Activated naive CD8-positive, alpha-beta T cell treated with anti-CD3 and anti-CD28 coated beads, Interleukin-2, amount 50 U/mL, for 24 hours (primary cell): ENCODE measurements around the gene ABT1.
"Not testable (repeated sequence)": the region's sequence is repeated elsewhere in the genome, so short reads cannot be mapped to it uniquely, and the experiment has no call there.

ENCODE experiments used
- ATAC-seq: fragments of 150-1000 bp; cut with Tn5 transposase; one replicate; pipeline ENCODE4 v1.10.0; 2021
- DNase-seq: peaks from one replicate; pipeline ENCODE4 v3.0.0; 2021
- H3K27ac Mint-ChIP-seq: one replicate; pipeline ENCODE4 v1.8.0; 2021; ENCODE audit warnings: mild to moderate bottlenecking, mixed read lengths
- H3K27me3 Mint-ChIP-seq: one replicate; pipeline ENCODE4 v1.8.0; 2021; ENCODE audit warnings: mixed read lengths
- H3K36me3 Mint-ChIP-seq: one replicate; pipeline ENCODE4 v1.8.0; 2021; ENCODE audit warnings: low read depth, mixed read lengths
- H3K4me1 Mint-ChIP-seq: one replicate; pipeline ENCODE4 v1.8.0; 2021; ENCODE audit warnings: mixed read lengths
- H3K4me3 Mint-ChIP-seq: one replicate; pipeline ENCODE4 v1.8.0; 2021; ENCODE audit warnings: mild to moderate bottlenecking, moderate library complexity, mixed read lengths
- H3K9me3 Mint-ChIP-seq: one replicate; pipeline ENCODE4 v1.8.0; 2021; ENCODE audit warnings: mixed read lengths

The ABT1 gene

GRCh38 chr6:26596579-26597388 lies at the start of gene ABT1:
ABT1 (plus strand) TSS chr6:26596953; CDS start chr6:26596983, 30 bp downstream.
- ATAC-seq (peak; percentile 52), DNase-seq (peak; percentile 96)
- H3K27me3 Mint-ChIP-seq = peaks cover 23% of the 10 kb centered on the region
- peaks cover 27% of the 10 kb centered on the region for H3K36me3 Mint-ChIP-seq
- H3K27ac Mint-ChIP-seq = no peak within 1 kb of the TSS
- peaks cover 45% of the 10 kb centered on the region for H3K4me1 Mint-ChIP-seq
- no peaks in the 10 kb centered on the region for H3K9me3 Mint-ChIP-seq
- H3K4me3 Mint-ChIP-seq = no peak within 1 kb of the TSS

- H3K27me3 Mint-ChIP-seq, H3K9me3 Mint-ChIP-seq, ATAC-seq, DNase-seq, H3K27ac Mint-ChIP-seq, H3K4me3 Mint-ChIP-seq: not testable (repeated sequence)
- H3K36me3 Mint-ChIP-seq = peaks cover 32% of the 10 kb centered on the region
- H3K4me1 Mint-ChIP-seq = peaks cover 26% of the 10 kb centered on the region
These were observed 49.4 kb upstream of the ABT1 start for GRCh38 chr6:26547363-26547762.

- Mint-ChIP-seq H3K27ac (peak overlapping the region; percentile 89), H3K4me1 (peaks cover 21% of the 10 kb centered on the region), H3K9me3 (no peaks in the 10 kb centered on the region), H3K36me3 (peaks cover 13% of the 10 kb centered on the region), H3K27me3 (no peaks in the 10 kb centered on the region), H3K4me3 (no peak overlapping the region)
- DNase-seq = peak; percentile 72
- ATAC-seq = peak; percentile 31
These were observed 46.3 kb upstream of the ABT1 start for GRCh38 chr6:26550250-26550993.

- DNase-seq (no peak), ATAC-seq (no peak)
- H3K36me3 Mint-ChIP-seq = no peaks in the 10 kb centered on the region
- H3K4me3 Mint-ChIP-seq = no peak overlapping the region
- H3K27me3 Mint-ChIP-seq = peaks cover 2% of the 10 kb centered on the region
- H3K4me1 Mint-ChIP-seq = peaks cover 32% of the 10 kb centered on the region
- no peak overlapping the region for H3K27ac Mint-ChIP-seq
- H3K9me3 Mint-ChIP-seq = no peaks in the 10 kb centered on the region
These were observed 44.5 kb upstream of the ABT1 start for GRCh38 chr6:26552205-26552604.

GRCh38 chr6:26552640-26553188 lies 44.0 kb upstream of the ABT1 start:
- Mint-ChIP-seq H3K27ac (no peak overlapping the region), H3K27me3 (peaks cover 2% of the 10 kb centered on the region), H3K36me3 (no peaks in the 10 kb centered on the region), H3K4me1 (peaks cover 32% of the 10 kb centered on the region), H3K9me3 (no peaks in the 10 kb centered on the region), H3K4me3 (no peak overlapping the region)
- DNase-seq (no peak), ATAC-seq (no peak)

GRCh38 chr6:26553264-26553634 lies 43.5 kb upstream of the ABT1 start:
- H3K36me3 Mint-ChIP-seq = no peaks in the 10 kb centered on the region
- DNase-seq = peak; percentile 82
- peaks cover 2% of the 10 kb centered on the region for H3K27me3 Mint-ChIP-seq
- ATAC-seq = peak; percentile 55
- no peak overlapping the region for H3K4me3 Mint-ChIP-seq
- H3K9me3 Mint-ChIP-seq = no peaks in the 10 kb centered on the region
- H3K27ac Mint-ChIP-seq = no peak overlapping the region
- H3K4me1 Mint-ChIP-seq = peaks cover 32% of the 10 kb centered on the region

GRCh38 chr6:26553635-26554446 lies 42.9 kb upstream of the ABT1 start:
- H3K27ac Mint-ChIP-seq = no peak overlapping the region
- H3K27me3 Mint-ChIP-seq = peaks cover 2% of the 10 kb centered on the region
- no peaks in the 10 kb centered on the region for H3K36me3 Mint-ChIP-seq
- H3K4me1 Mint-ChIP-seq = peaks cover 31% of the 10 kb centered on the region
- ATAC-seq (peak; percentile 73), DNase-seq (peak; percentile 82)
- H3K4me3 Mint-ChIP-seq = no peak overlapping the region
- H3K9me3 Mint-ChIP-seq = no peaks in the 10 kb centered on the region

GRCh38 chr6:26554447-26554696 lies 42.4 kb upstream of the ABT1 start:
- peaks cover 2% of the 10 kb centered on the region for H3K27me3 Mint-ChIP-seq
- ATAC-seq (no peak), DNase-seq (no peak)
- H3K36me3 Mint-ChIP-seq = no peaks in the 10 kb centered on the region
- H3K4me1 Mint-ChIP-seq = peaks cover 26% of the 10 kb centered on the region
- H3K27ac Mint-ChIP-seq = no peak overlapping the region
- no peaks in the 10 kb centered on the region for H3K9me3 Mint-ChIP-seq
- H3K4me3 Mint-ChIP-seq = no peak overlapping the region

GRCh38 chr6:26554697-26555504 lies 41.9 kb upstream of the ABT1 start:
- Mint-ChIP-seq H3K27me3 (peaks cover 2% of the 10 kb centered on the region), H3K9me3 (no peaks in the 10 kb centered on the region), H3K27ac (no peak overlapping the region), H3K4me3 (no peak overlapping the region), H3K4me1 (peaks cover 23% of the 10 kb centered on the region), H3K36me3 (no peaks in the 10 kb centered on the region)
- ATAC-seq (peak; percentile 48), DNase-seq (peak; percentile 77)

GRCh38 chr6:26555505-26556262 lies 41.1 kb upstream of the ABT1 start:
- Mint-ChIP-seq H3K4me3 (peak overlapping the region; percentile 64), H3K9me3 (no peaks in the 10 kb centered on the region)
- no peak for ATAC-seq

GRCh38 chr6:26556263-26557070 lies 40.3 kb upstream of the ABT1 start:
- Mint-ChIP-seq H3K27ac (peak overlapping the region; percentile 87), H3K9me3 (no peaks in the 10 kb centered on the region), H3K27me3 (peaks cover 2% of the 10 kb centered on the region), H3K36me3 (no peaks in the 10 kb centered on the region), H3K4me1 (peaks cover 14% of the 10 kb centered on the region), H3K4me3 (peak overlapping the region; percentile 64)
- ATAC-seq (peak; percentile 37), DNase-seq (peak; percentile 71)

More at GRCh38 chr6:26555505-26556262, 41.1 kb upstream of the ABT1 start:
- Mint-ChIP-seq H3K27me3 (peaks cover 2% of the 10 kb centered on the region), H3K36me3 (no peaks in the 10 kb centered on the region), H3K27ac (no peak overlapping the region), H3K4me1 (peaks cover 16% of the 10 kb centered on the region)
- no peak for DNase-seq

GRCh38 chr6:26561533-26562466 lies 35.0 kb upstream of the ABT1 start:
- Mint-ChIP-seq H3K4me1 (peaks cover 1% of the 10 kb centered on the region), H3K27ac (no peak overlapping the region), H3K4me3 (no peak overlapping the region), H3K27me3 (no peaks in the 10 kb centered on the region), H3K9me3 (no peaks in the 10 kb centered on the region), H3K36me3 (no peaks in the 10 kb centered on the region)
- ATAC-seq (no peak), DNase-seq (no peak)
